HG02840 (cell line): ENCODE results near the gene ELK4.
"Not testable (repeated sequence)": the region's sequence is repeated elsewhere in the genome, so short reads cannot be mapped to it uniquely, and the experiment has no call there.

Source experiments
- ATAC-seq: cut with Tn5 transposase; IDR thresholded peaks from one replicate; pipeline ENCODE4 v1.9.1; 2021; ENCODE audit warnings: mild to moderate bottlenecking, moderate library complexity, moderate number of reproducible peaks; ENCODE audit not compliant: unreplicated experiment, low FRiP score

Gene ELK4

DNA sequence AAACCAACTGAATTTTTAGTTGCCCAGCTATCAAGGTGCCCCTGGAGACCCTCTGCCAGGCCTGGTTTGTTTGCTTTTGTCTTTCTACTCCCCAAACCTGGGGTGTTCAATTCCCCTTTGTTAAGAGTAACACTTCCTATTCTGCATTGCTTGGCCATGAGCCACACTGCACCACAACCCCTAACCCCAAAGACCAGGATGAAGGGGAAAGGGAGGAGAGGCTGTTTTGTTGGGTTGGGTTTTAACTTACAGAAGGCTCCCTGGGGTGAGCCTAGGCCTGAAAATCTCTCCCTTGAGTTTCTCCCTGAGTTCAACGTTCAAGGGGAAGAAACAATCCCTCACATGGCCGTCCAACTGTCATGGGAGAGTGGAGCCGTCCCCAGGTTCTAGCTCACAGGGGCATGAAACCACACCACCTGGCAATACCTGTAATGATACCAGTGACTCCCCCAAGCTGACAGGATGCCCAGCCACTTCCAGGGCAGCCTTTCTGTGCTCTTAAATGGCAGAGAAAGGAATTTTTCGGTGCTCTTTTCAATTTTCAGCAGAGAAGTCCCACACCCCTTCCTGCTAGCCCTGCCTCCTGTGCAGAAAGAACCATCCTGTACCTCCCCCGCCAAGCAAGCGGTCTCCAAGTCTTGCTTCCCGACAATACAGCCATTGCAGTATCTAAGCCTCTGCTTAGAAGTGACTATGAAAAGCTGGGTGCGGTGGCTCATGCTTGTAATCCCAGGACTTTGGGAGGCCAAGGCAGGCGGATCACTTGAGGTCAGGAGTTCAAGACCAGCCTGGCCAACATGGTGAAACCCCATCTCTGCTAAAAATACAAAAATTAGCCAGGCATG is 33.6 kb upstream of the ELK4 start:
- no peak for ATAC-seq

DNA sequence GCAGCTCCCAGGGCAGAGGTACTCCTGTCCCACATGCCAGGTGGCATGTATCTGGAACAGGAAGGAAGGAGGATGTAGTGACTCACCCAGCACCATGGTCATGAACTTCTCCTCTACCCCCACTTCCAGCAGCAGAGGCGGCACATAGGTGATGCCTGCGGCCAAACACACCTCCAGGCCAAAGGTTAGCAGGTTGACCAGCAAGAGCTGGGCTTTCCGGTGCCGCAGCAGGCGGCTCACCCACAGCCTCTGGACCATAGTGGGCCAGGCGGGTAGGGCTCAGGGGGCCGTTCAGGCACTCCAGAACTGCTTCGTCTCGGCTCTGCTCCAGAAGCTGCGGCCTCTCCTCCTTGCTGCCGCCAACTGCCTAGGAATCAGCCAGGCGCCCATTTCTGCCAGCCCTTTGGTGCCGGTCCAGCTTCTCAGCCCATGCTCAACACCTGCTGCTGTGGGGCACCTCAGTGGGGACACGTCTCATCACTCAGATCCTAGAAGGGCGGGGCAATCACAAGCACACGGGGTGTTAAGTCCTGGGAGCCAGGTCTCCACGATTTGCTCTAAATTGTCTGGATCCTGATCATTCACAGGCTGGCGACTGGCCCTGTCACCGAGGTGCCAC is 32.7 kb upstream of the ELK4 start:
- no peak for ATAC-seq

DNA sequence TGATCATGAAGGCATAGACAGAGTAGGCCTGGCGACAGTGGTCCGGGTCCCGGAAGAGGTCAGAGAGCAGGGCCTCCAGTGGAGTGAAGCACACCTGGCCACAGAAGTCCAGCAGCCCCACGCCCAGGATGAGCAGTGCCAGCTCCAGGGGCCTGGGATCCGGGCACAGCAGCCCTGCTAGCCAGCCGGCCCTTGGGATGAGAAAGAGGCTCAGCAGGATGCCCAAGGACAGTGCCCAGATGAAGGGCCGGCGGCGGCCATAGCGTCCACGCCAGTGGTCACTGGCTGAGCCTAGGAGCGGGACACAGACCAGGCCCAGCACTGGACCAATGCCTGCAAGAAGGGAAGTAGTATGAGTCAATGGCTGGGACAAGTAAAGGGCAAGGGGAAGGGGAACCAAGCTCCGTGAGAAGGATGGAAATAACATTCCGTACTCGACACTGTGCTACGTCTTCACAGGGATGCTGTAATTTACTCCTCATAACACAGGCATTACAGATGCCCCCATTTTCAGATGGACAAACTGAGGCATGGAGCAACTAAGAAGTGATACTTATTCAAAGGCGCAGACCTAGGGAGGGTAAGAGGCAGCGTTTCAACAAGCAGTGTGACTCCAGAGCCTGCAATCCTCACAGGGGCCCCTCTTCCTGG is 31.6 kb upstream of the ELK4 start:
- no peak for ATAC-seq

DNA sequence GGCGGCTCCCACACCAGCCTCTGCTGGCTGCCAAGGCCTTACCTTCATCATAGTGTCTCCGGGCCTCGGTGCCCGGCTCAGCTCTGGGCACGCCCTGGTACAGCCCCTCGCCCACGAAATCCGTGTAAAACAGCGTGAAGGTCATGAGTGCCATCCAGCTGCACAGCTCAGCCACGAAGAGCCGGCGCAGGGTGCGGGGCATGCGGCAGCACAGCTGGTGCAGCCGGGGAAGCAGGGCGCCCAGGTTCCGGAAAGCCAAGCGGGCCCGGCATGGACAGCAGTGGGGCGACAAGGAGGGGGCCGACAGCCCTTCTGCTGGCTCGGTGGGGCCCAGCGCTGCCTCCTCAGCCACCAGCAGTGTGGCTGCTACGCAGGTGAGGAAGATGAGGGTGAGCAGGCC is 31.0 kb upstream of the ELK4 start:
- ATAC-seq, result no peak

DNA sequence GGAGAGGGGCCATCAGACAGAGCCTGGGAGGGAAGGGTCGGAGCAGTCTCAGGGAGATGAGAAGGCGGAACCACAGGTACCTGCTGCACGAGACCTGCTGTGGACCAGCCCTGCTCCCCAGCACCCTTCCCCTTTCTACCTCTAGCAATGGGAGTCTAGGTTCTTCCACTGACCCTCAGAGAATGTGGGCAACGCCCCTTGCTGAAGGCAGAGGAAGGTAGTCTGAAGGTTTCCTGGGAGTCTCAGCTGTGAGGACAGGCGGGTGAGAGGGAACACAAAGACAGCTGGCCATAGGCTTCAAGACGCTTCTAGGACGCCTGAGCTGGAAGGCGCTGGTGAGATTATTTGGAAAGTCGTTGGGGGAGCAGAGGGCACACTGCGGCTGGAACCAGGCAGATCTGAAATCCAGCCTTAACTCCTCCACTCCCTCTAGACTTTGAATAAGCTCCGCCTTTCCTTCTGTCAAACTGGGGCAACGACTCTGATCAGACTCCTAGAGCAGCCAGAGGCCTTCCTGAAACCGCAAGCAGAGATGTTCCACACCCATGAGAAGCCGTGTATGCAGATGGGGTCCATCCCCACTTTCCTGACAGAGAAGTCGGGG is 30.4 kb upstream of the ELK4 start:
- no peak for ATAC-seq

DNA sequence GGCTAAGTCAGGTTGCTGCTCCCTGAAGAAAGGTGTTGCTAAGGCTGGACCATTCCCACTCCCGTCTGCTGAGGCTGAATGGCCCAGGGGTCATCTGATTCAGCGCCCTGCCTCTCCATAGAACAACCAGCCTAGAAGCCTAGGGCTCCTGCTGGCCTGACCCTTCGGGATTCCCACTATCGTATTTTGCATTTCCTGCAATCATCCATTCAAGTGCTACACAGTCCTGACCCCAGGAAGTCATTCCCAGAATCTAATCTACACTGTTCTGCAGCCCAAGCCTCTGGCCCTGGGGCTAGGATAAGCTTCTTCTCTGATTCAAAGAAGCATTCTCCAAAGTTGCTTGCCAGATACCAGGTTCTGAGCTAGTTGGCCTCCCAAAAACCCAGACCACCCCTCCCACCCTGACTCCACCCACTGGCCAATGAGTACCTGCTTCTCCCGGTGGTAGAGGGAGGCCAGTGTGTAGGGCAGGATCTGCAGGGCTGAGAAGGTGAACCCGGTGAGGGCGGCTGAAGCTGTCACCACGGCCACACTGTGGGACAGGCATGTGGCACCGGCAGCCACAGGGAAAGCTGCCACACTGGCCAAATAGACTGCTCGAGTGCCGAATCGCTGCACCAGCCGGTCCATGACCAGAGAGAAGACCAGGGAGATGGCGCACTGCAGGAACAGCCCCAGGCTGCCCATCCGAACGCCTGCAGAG is 29.8 kb upstream of the ELK4 start:
- ATAC-seq, result no peak

DNA sequence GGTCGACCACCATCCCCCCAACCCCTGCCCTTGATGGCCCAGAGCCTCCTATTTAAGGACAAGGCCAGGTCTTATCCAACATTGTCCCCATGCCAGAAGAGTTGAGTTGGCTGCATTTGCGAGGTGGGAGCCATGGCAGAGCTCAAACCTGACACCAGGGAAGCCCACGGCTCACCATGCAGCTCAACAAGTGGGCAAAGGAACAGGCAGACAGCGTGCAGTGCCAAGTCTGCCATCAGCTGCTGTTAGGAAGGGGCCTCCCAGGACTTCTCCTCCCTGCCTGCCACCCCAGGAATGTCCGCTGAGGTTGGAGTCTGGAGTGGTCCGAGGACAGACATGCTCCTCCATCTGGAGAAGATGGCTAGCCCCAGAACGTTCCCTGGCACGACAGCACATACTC is 28.6 kb upstream of the ELK4 start:
- no peak for ATAC-seq

DNA sequence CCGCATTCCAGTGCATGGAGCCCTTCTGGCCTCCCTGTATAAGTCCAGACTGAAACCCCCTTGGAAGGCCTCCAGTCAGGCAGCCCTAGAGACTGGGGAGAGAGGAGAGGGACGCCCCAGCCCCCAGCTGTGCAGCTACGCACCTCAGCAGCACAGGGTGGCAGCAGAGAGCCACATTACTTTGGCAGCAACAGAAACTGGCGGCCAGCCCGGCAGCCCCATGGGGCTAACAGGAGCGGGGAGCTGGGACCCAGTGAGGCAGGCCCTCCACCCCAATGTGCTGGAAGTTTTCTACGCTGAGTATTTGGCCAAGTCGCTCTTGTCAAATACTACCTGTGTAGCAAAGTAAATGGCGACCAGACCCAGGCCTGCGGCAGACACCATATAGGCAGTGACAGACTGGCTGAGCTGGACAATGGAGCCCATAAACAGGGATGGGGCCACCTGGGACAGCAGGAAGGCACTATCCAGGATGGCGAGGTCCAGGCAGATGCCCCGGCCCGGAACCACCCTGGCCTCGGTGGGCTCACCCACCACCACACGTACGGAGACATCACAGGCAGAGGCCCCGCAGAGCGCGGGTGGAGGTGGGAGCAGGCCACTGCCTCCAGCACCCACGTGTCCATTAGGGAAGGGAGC is 27.3 kb upstream of the ELK4 start:
- no peak for ATAC-seq

DNA sequence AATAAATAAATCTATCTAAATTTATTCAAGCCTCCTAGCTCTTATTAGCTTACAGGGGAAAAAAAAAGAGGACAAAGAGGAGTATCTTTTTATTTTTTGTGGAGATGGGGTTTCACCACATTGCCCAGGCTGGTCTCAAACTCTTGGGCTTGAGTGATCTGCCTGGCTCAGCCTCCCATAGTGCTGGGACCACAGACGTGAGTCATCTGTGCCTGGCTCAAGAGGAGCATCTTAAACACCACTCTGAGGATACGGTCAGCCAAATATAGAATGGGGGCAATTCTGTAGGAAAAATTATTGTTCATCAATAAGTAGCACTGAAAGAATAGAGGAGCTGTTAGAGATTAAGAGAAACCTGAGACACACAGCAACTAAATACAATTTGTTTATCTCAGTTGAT is 24.4 kb upstream of the ELK4 start:
- no peak for ATAC-seq

DNA sequence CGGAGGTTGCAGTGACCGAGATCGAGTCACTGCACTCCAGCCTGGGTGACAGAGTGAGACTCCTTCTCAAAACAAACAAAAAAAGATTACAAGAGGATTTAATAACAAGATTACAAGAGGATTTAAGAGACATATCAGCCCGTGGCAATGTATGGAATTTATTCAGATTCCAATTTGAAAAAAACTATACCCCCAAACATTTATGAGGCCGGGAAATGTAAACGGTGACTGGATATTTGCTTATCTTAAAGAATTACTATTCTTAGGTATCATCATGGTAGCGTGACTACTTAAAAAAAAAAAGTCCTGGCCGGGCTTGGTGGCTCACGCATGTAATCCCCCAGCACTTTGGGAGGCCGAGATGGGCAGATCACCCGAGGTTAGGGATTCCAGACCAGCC is 21.2 kb upstream of the ELK4 start:
- ATAC-seq, result no peak

DNA sequence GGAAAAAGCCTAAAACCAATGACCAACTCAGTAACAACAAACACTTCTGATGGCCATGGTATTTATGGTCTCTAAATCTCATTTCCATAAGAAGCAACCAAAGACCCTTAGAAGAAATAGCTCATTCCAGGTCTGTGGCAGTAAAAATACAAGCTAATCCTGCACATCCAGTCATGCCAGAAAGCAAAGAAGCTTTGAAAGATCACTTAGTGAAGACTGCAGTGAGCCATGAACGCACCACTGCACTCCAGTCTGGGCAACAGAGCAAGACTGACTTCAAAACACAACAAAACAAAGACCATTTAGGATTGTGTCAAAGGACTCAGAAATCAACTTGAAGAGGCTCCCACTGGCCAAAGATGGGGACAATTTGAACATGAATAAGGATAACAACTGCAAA is 18.4 kb upstream of the ELK4 start:
- no peak for ATAC-seq

DNA sequence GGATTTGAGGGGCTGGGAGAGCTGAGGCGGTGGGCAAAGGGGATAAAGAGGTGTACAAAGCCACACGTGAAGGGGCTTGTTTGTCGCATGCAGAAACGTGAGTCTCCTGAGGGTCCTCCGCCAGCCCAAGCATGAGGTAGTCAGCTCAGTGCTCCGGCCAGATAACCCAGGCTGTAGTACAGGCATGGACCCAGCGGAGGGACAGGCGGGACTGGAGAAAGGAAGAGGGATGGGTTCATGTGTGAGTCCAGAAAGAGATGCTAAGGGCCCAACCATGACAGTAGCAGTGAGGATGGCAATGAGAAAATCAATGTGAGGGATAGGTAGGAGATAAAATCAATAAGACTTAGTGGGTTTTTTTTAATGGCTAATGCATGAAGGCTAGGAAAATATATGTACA is 13.7 kb upstream of the ELK4 start:
- no peak for ATAC-seq

DNA sequence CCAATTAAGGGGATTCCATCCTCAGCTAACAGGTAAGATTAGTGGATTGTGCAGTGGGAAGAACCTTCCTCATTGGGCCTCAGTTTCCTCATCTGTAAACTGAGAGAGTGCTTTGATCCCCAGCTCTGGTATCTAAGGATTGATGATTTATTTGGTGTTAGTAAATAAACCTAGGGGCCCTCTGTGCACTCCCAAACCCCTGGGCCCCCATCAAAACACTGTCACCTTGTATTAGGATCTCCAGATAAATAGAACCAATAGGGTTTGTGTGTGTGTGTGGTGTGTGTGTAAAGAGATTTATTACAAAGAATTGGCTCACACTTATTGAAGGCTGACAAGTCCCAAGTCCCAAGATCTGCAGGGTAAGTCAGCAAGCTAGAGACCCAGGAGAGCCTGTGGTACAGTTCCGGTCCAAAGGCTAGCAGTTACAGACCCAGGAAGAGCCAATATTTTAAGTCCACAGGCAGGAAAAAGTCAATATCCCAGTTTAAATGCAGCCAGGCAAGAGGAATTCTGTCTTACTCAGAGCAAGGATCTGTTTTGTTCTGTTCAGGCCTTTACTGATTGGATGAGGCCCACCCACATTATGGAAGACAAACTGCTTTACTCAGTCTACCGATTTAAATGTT is 11.0 kb upstream of the ELK4 start:
- no peak for ATAC-seq

DNA sequence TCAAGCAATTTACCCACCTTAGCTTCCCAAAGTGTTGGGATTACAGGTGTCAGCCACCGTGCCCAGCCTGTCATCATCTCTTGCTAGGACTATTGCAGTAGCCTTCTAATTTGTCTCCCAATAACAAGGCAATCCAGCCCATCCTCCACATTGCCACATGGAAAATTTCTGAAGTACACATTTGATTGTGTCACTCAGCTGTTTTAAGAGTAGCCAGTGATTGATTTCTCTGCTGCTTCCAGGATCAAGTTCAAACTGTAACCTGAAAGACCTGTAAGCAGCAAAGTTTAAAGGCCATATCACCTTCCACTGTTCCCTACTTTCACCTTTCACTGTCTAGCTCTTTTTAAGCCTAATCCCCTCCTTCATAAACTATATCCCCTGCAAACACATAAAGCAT is 7.8 kb upstream of the ELK4 start:
- no peak for ATAC-seq

DNA sequence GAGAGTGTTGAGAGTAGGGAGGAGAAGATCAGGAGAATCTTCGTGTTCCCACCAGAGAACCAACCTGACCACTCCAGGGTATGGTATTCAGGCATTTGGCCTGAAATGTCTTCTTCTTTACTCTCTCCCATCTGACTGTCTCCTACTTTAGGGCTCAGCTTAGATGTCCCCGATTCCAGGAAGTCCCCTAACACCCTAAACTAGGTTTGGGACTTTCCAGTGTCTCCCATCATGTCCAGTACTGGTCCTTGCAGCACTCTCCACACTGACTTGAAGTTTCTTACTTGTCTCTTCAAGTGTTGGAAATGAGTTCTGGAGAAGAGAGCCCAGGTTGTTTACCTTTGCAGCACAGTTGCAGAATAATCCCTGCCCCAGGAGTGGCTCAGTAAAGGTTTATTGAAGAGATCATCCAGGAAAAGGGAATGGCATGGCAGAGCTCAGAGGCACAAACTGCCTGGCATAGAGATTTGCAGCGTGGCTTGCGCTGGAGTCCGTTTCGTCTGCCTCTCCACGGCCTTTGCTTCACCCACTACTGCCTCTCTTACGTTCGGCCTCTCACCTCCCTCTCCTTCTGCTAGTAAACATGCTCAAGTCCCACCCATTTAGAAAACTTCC is 6.2 kb upstream of the ELK4 start:
- ATAC-seq, result no peak

DNA sequence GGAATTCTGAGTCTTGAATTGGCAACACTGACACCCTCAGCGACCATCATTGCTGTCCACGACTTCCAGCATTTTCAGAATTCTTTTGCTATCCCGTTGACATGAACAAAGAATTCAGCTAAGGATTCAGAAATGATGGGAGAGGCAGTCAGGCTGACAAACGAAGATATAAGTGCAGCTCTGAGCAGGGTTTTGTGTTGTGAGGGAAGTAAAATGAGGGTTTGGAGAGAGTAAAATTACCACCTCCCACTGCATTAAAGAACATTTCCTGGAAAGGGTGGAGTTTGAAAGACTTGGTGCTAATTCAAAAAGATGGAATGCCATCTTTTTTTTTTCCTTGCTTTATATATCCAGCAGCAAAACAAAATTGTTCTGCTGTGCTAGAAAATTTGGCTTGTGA is 4.9 kb upstream of the ELK4 start:
- ATAC-seq, result no peak

DNA sequence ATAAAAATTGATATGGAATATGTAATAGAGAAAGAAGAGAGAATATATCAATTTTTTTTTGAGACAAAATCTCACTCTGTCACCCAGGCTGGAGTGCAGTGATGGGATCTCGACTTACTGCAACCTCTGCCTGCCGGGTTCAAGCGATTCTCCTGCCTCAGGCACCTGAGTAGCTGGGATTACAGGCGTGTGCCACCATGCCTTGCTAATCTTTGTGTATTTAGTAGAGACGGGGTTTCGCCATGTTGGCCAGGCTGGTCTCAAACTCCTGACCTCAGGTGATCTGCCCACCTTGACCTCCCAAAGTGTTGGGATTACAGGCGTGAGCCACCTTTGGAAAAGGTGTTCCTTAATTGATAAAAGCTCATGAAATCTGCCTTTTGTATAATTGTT is 4.3 kb upstream of the ELK4 start:
- ATAC-seq, result not testable (repeated sequence)

DNA sequence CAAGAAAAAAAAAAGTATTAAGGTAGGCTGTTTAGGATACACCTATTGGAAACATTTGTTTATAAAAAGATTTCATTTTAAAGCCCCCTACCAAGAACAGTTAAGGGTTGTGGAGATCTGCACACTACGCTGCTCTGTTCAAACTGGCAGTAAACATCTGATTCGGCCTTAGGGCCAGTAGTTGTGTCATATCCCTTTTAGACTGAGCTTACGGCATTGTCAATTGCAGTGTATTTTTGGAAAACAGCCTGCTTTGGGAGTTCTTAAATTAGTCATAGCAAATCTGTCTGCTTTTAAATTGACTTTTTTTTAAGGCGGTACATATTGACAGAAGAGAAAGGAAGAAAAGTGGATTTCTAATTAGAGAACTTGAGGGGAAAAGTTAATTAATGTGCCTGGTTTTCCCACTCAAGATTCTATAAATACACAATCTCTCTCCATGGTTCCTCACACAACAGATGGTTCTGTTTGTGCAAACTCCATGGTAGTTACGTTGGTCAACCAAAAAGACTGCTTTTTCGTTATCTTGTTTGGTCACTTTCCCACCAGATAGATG is 1.7 kb upstream of the ELK4 start:
- no peak for ATAC-seq

DNA sequence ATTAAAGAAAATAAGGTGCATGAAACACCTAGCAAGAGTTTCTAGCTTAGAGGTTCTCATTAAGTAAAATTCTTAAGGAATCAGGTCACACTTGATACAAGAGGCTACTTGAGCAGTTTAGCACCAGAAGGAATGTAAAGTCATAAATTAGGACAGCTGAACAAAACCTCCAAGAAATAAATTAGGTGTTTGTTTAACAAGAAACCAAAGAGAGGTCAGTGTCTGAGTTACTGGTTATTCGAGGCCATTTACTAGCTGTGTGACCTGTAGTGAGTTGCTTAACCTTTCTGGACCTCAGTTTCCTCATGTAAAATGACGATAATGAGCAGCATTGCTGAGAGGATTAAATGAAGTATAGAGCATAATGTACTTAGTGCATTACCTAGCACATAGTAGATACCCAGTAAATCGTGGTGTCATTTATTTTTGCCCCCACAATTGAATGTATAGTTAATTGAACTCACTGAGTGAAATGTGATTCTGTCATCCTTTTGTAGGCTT is 908 bp upstream of the ELK4 start:
- no peak for ATAC-seq
